Prostate gland (tissue), 2 donors: ENCODE results near the gene NPTXR.

Experiments
- CTCF ChIP-seq, 4 experiments: fragments of 200-600 bp in 2 of 4; fragments of 450-650 bp in 2 of 4; sonication (generic) in 2 of 4; IDR thresholded peaks; 1 replicate in 3 of 4; 2 replicates in 1 of 4; pipeline ENCODE4 v1.5.1; 2016 to 2019; ENCODE audit warnings: antibody characterized with exemption in 4 of 4, mild to moderate bottlenecking in 2 of 4, moderate library complexity in 2 of 4
- POLR2A ChIP-seq: fragments of 450-650 bp; IDR thresholded peaks from one replicate; pipeline ENCODE4 v1.6.1; 2016; ENCODE audit warnings: antibody characterized with exemption, mild to moderate bottlenecking

GRCh38 chr22:38871360-38872171 is 27.7 kb upstream of the NPTXR start:
- TF ChIP-seq CTCF (IDR thresholded peaks at IDR 0.05) (no peak), POLR2A (no peak)
